ENCODE results near the gene SERPINB8.
"Not testable (repeated sequence)": the region's sequence is repeated elsewhere in the genome, so short reads cannot be mapped to it uniquely, and the experiment has no call there.

Gene SERPINB8

GRCh38 chr18:63969942-63970808 lies at the start of gene SERPINB8:
Gene SERPINB8, plus strand, starts transcription at chr18:63970081. Its CDS starts 8,228 bp downstream, at chr18:63978309.
- no peak for DNase-seq (ENCODE audit: low read depth)

- no peak for DNase-seq (ENCODE audit: low read depth)
These were observed 47.8 kb upstream of the SERPINB8 start for GRCh38 chr18:63922049-63922448.

GRCh38 chr18:63924551-63924950 lies 45.3 kb upstream of the SERPINB8 start:
- DNase-seq (ENCODE audit: low read depth): no peak

GRCh38 chr18:63928331-63928730 lies 41.5 kb upstream of the SERPINB8 start:
- no peak for DNase-seq (ENCODE audit: low read depth)

DNA sequence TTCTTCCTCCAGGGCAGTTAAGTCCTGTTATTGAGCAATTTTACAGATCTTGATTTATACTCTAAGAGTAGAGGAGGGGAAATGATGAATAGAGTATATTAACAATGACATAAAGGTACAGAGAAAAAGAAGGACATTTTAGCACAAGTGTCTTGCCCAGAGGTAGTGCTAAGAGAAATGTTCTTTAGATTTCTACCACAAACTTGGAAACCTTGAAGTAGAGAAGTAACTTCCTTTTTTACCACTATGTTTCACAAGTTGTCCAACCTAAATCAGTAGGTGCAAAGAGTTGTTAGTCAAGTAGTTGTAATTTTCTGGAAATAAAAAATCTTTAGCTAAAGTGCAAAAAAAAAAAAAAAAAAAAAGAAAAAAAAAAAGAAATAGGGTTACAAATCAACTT lies 40.5 kb upstream of the SERPINB8 start:
- not testable (repeated sequence) for DNase-seq (ENCODE audit: low read depth)

- DNase-seq (ENCODE audit: low read depth): no peak
These were observed 39.0 kb upstream of the SERPINB8 start for GRCh38 chr18:63930773-63931354.

DNA sequence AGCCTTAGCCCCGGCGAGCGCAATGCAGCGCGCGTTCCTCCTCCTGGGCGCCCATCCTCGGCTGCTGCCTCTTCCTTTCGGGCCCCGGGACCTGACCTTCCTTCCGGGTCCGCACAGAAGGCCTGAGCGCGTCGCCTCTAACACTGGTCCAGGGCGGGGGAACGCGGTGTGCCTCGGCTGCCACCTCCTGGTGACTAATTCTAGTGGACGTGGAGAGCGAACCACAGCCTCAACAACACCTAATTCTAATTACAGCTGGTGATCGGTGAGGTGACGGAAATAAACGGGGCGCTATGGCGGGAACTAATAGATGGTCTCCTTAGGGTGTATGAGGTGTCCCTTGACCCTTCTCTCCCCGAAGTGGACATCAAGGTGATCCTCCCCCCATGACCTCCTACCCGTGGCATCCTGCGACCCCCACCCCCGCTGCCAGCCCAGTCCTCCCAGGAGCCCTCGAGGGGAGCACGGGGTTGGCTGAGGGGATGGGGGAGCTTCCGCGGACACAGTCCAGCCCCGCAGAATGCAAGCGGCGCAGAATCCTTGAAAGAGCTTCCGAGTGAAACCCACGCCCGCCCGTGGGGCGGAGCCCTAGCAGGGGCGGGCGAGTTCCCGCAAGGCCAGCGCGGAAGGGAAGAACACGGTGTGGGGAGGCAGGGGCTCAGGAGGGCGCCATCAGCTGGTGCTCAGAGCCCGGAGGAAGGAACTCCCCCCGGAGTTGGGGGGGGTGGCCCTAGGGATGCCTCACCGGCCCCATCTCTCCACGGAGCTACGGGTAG lies 33.5 kb upstream of the SERPINB8 start:
- no peak for DNase-seq (ENCODE audit: low read depth)

DNA sequence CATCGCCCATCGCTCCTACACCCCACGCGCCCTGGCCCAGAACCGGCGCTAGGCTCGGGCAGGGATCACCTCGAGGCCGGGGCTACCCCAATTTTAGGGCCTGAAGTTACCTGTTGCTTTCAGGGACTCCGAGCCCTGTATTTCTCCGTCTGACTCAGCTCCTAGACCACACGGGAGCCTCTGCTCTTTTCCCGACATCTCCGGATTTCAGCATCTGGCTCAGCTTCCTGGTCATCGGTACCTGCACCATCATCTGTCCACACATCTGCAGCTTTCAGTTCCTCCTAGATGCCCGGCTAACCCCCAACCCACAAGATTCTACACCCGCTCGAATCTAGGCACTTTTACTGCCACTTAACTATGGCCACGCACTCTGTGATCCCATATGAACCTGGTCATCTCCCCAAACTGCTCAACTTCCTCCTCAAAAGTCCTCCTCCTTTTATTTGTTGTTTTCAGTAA lies 32.9 kb upstream of the SERPINB8 start:
- DNase-seq (ENCODE audit: low read depth): no peak

- no peak for DNase-seq (ENCODE audit: low read depth)
These were observed 29.9 kb upstream of the SERPINB8 start for GRCh38 chr18:63940008-63940407.

- not testable (repeated sequence) for DNase-seq (ENCODE audit: low read depth)
These were observed 29.3 kb upstream of the SERPINB8 start for GRCh38 chr18:63940543-63941050.

DNA sequence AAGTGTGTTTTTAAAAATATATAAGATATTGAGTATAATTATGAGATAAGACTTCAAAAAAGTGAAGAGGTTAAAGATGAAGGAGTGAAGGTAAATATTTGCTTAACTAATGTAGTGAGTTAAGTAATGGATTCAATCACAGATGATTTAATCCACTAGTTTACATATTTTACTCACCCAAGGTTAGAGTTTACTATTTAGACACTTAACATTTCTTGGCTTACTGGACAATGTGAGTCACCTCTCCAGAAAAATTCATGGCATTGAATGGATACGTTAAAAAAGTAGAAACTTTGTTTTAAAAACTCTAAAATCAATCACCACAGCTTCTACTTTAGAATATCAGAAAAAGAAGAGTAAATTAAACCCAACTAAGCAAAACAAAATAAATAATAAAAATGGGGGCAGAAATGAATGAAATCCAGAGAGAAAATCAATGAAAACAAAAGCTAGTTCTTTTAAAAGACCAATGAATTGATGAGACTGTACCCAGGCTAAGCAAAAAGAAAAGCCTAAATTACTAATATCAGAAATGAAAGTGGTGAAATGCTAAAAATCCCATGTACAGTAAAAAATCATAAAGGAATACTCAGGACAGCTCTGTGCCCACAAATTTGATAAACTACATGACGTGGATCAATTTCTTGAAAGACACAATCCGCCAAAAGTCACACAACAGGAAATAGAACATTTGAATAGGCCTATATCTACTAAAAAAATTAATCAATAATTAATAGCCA lies 22.7 kb upstream of the SERPINB8 start:
- DNase-seq (ENCODE audit: low read depth): no peak

DNA sequence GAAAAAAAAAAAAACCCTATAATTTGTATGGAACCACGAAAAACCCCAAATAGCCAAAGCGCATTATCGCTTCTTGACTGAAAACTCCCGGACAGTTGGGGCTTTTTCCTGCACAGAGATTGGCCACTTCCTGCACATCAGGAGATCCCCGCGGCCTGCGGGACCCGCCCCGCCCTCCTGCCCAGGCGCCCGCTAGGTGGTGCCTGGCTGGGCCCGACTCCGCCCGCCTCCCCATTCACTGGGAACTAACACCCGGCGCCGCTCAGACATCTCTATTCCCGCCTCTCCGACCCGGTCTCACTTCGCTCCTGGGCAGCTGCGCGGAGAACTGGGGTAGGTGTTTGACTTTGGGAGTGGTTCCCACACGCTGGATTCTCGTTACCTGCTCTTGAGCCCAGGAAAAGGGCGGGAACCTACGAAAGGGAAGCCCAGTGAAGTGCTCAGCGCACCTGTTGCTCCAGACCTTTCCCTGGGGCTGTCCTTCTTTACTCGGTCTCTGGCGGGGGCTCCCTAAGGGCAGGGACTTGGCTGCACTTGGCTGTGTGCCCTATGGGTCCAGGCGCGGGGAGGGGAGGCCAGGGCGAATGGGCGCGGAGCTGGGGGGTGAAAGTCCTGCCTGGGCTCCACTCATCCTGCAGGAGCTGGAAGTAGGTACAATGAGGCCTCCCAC lies 20.7 kb upstream of the SERPINB8 start, which contains the start of gene HMSD:
Gene HMSD (plus strand): TSS at position 234 of the 670 bp plus-strand sequence. CDS start 4,155 bp downstream, outside the sequence.
- DNase-seq (ENCODE audit: low read depth): no peak

- no peak for DNase-seq (ENCODE audit: low read depth)
These were observed 18.6 kb upstream of the SERPINB8 start for GRCh38 chr18:63951302-63951705.

DNA sequence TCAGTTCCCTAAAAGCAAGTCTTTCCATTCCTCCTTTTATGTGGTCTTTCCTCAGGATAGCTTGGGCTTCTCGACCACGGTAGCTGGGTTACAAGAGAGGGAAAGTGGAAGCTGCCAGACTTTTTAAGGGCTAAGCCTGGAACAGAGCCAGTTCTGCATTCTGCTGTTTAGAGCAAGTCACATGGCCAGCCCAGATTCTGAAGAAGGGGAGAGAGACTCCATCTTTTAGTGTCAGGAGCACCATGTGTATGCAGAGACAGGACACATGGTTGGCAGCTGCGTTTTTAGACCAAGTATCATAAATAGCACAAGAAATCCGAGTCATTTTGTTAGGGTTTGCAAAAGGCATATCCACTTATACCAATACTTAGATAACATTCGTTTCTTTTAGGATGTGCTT lies 16.1 kb upstream of the SERPINB8 start:
- DNase-seq (ENCODE audit: low read depth): no peak

DNA sequence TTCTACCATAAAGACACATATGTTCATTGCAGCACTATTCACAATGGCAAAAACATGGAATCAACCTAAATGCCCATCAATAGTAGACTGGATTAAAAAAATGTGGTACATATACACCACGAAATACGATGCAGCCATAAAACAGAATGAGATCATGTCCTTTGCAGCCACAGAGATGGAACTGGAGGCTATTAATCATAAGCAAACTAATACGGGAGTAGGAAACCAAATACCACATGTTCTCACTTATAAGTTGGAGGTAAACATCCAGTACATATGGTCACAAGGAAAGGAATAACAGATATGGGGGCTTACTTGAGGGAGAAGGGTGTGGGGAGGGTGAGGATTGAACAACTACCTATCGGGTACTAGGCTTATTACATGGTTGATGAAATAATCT lies 13.1 kb upstream of the SERPINB8 start:
- no peak for DNase-seq (ENCODE audit: low read depth)

- DNase-seq (ENCODE audit: low read depth): no peak
These were observed 9.0 kb upstream of the SERPINB8 start for GRCh38 chr18:63960891-63961290.

- DNase-seq (ENCODE audit: low read depth): no peak
These were observed 8.4 kb upstream of the SERPINB8 start for GRCh38 chr18:63961435-63961980.

GRCh38 chr18:63962137-63962536 lies 7.7 kb upstream of the SERPINB8 start:
- DNase-seq (ENCODE audit: low read depth): no peak

GRCh38 chr18:63963615-63964256 lies 6.1 kb upstream of the SERPINB8 start:
- no peak for DNase-seq (ENCODE audit: low read depth)

DNA sequence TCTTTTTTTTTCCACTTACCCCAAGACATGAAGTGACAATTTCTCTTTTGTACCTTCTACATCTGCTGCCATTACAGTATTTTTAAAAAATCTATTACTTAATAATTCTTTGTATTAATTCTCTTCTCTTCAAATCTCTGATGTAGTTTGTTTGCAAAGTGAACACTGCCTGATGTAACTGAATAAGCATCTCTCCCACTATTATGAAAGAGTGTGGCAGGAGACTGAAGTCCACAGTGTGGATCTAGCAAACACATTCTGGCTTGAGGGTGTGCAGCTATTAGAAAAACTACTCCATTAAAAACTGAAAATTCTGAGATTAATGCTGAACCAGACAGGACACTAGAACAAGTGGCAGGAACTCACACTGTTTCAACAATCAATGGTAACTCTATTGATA lies 5.0 kb upstream of the SERPINB8 start:
- DNase-seq (ENCODE audit: low read depth): no peak
